Aorta (tissue), 5 donors: Measurements from ENCODE around the gene ARHGEF10L. TPM values are rescaled to one million over a fixed set of nuclear protein-coding genes. Genes with fewer than 3 reads are reported as not detected.

ENCODE experiments used
- ATAC-seq: fragments of 200-7000 bp; cut with Tn5 transposase; one replicate; pipeline ENCODE4 v1.9.1; 2022; ENCODE audit warnings: moderate library complexity; ENCODE audit not compliant: low FRiP score
- DNase-seq, 2 donors: peaks; one replicate each; pipeline ENCODE4 v3.0.0-alpha.2; 2020
- H3K27ac ChIP-seq, 2 donors: one replicate each; pipeline ENCODE4 v1.5.1; 2013; ENCODE audit warnings: low read length in 2 of 2, mild to moderate bottlenecking in 2 of 2, moderate library complexity in 2 of 2, control low read depth in 1 of 2, inconsistent platforms in 1 of 2, low read depth in 1 of 2
- H3K27me3 ChIP-seq, 2 donors: one replicate each; pipeline ENCODE4 v1.6.1; 2013; ENCODE audit warnings: control low read depth in 1 of 2, low read length in 1 of 2, mild to moderate bottlenecking in 1 of 2, moderate library complexity in 1 of 2; ENCODE audit not compliant: insufficient read depth in 2 of 2, control insufficient read depth in 1 of 2
- H3K36me3 ChIP-seq, 2 donors: one replicate each; pipeline ENCODE4 v1.6.1; 2013; ENCODE audit warnings: control low read depth in 1 of 2, low read length in 1 of 2, mild to moderate bottlenecking in 1 of 2; ENCODE audit not compliant: insufficient read depth in 2 of 2, control insufficient read depth in 1 of 2
- H3K4me1 ChIP-seq, 2 donors: one replicate each; pipeline ENCODE4 v1.6.1; 2013; ENCODE audit warnings: low read length in 2 of 2, control low read depth in 1 of 2, mild to moderate bottlenecking in 1 of 2, moderate library complexity in 1 of 2; ENCODE audit not compliant: insufficient read depth in 2 of 2, control insufficient read depth in 1 of 2
- H3K4me3 ChIP-seq, 2 donors: one replicate each; pipeline ENCODE4 v1.5.1; 2013; ENCODE audit warnings: low read length in 2 of 2, control low read depth in 1 of 2, mild to moderate bottlenecking in 1 of 2
- H3K9me3 ChIP-seq: one replicate; pipeline ENCODE4 v1.6.1; 2013; ENCODE audit warnings: mild to moderate bottlenecking, low read length; ENCODE audit not compliant: control insufficient read depth
- WGBS, 2 donors: extraction: QIAGEN DNeasy Blood & Tissue Kit; methylation state at CpG; one replicate each; pipeline ENCODE4 v1.1.7; 2013; 5-methylcytosine and 5-hydroxymethylcytosine counted together
- intact Hi-C, 2 donors: fragments of 100-400 bp; cut with DNase I; formaldehyde crosslinking; loops; one replicate each; pipeline versions ENCODE4 v1.14.2 to v1.15.0; 2022
- polyA plus RNA-seq, 2 donors: library from polyadenylated mRNA; stranded (reverse); fragments of 200-250 nt; gene quantifications; one replicate each; pipeline ENCODE4 v1.2.3, GENCODE V29; 2013
- total RNA-seq, 2 donors: library from RNA; stranded (reverse); fragmentation: NEBNext Ultra II Directional; extraction: Animal tissue kit (Norgen Biotek cat#: 25700); gene quantifications; one replicate each; pipeline ENCODE4 v1.2.1, GENCODE V29; 2021
- donor health status: healthy with polysubstance abuse.
- donor health status: Bipolar disorder and iron deficiency.
- donor health status: DM: no; HTN: no; CAD: no.
- donor health status: DM: no; HTN: no; CAD: no.
- donor health status: DM: yes; HTN: yes; CAD: no.

Gene ARHGEF10L
- total and polyA plus RNA-seq, 4 donors, result 24.0 to 190 (median 133) TPM

DNA sequence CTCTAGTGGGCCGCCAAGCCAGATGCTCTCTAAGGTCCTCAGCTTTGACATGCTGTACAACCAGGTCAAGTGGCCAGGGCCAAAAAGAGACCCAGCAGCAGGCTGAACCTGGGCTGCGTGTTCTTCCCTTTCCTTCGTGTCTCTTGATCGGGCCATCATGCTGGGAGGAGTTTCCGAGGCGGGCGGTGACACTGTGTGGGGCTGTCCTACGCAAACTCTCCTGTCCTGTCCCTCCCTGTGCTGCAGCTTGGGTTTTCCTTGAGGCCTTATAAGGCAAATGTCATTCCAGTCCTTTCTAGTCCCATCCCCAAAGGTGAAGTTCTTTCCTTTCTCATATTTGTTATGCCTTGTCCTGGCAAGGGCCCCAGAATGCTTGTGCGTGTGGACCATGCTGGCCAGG is 56.7 kb downstream of the ARHGEF10L start:
- Histone ChIP-seq H3K9me3 (no peaks in the 10 kb centered on the region), H3K27ac (peak overlapping the region in 1 of 2 donors; percentile 65), H3K4me1 (peaks cover 0 to 2% of the 10 kb centered on the region in 2 donors), H3K27me3 (no peaks in the 10 kb centered on the region), H3K4me3 (no peak overlapping the region), H3K36me3 (no peaks in the 10 kb centered on the region)
- intact Hi-C loops, result loop anchor here in 1 of 2 donors (10.0 kb wide), 1 partner anchor 631 kb away; no protein-coding TSS in a partner anchor
- no peak for DNase-seq
- 50 to 61% methylated on average over 8 to 9 of the region's 9 CpGs for WGBS, 2 donors
- no peak for ATAC-seq

DNA sequence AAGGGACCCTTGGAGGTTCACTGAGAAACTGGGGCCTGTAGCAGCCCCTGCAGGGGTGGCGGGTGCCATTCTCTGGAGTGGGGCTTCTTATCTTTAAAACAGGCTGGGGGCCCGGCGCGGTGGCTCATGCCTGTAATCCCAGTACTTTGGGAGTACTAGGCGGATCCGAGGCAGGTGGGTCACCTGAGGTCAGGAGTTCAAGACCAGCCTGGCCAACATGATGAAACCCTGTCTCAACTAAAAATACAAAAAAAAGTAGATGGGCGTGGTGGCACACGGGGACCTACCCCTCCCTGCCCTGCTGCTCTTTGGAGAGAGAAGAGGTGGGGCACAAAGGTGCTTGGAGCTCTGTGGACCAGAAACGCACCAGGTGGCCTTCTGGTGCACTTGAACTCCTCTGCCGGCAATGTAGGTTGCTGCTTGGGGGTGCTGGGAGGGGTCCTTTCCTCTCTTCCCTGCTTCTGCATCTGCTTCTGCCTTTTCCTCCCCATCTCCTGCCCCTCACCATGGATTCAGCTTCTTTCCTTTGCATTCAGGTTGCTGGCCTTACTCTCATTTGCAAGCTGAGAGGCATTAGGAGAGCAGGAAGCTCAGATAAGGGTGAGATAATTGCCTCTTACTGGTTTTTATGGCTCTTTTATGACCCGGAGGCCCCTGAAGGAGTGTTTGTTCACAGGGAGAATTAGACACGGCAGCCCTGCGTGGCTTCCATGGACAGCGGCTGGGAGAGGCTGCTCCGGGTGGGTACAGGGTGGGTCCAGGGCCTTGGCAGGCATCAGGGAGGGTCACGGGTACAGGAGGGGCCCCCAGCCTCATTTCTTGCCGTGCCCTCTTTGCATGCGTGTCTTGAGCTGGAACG is 57.4 kb downstream of the ARHGEF10L start:
- ATAC-seq (no peak), DNase-seq (no peak)
- no peaks in the 10 kb centered on the region for H3K36me3 ChIP-seq
- WGBS, 2 donors, result 55 to 60% methylated on average over 19 of the region's 19 CpGs
- no peaks in the 10 kb centered on the region for H3K27me3 ChIP-seq
- H3K27ac ChIP-seq, result peak overlapping the region in 1 of 2 donors; percentile 65
- H3K9me3 ChIP-seq, result no peaks in the 10 kb centered on the region
- peaks cover 0 to 2% of the 10 kb centered on the region in 2 donors for H3K4me1 ChIP-seq
- intact Hi-C loops, result loop anchor here in 1 of 2 donors (10.0 kb wide), 1 partner anchor 632 kb away; no protein-coding TSS in a partner anchor
- H3K4me3 ChIP-seq, result no peak overlapping the region

DNA sequence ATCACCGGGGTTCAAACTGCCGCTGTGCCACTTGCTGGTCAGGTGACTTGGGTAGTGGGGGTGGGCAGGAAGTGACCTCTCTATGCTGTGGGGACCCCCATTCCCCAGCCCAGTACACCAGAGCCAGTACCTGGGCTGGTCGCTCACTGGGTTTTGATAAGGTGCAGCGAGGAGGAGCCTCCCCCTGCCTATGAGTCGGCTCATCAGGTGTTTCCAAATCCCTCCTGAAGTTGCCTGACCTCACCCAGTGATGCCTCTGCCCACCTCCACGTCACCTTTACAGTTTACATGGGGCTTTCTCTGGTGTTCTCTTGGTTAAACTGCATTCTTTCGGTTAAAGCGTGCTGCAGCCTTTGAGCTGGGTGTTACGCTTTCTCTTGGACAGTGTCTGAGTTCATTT is 58.2 kb downstream of the ARHGEF10L start:
- intact Hi-C loops, result loop anchor here in 1 of 2 donors (10.0 kb wide), 1 partner anchor 633 kb away; no protein-coding TSS in a partner anchor
- Histone ChIP-seq H3K4me3 (no peak overlapping the region), H3K9me3 (no peaks in the 10 kb centered on the region), H3K4me1 (peaks cover 0 to 2% of the 10 kb centered on the region in 2 donors), H3K27ac (peak overlapping the region in 1 of 2 donors; percentile 35), H3K27me3 (no peaks in the 10 kb centered on the region), H3K36me3 (no peaks in the 10 kb centered on the region)
- 77 to 81% methylated on average over 9 of the region's 9 CpGs for WGBS, 2 donors
- DNase-seq (no peak), ATAC-seq (no peak)

DNA sequence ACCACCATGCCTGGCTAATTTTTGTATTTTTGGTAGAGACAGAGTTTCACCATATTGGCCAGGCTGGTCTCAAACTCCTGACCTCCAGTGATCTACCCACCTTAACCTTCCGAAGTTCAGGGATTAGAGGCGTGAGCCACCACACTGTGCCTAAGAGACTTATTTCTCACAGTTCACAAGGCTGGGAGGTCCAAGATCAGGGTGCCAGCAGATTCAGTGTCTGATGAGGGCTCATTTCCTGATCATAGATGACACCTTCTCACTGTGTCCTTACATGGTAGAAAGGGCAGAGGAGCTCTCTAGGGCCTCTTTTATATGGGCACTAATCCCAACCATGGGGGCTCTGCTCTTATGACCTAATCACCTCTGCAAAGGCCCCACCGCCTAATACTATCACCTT is 58.8 kb downstream of the ARHGEF10L start:
- no peaks in the 10 kb centered on the region for H3K27me3 ChIP-seq
- no peaks in the 10 kb centered on the region for H3K36me3 ChIP-seq
- WGBS, 2 donors, result 91 to 95% methylated on average over 3 of the region's 3 CpGs
- H3K4me3 ChIP-seq, result no peak overlapping the region
- intact Hi-C loops, result loop anchor here in 1 of 2 donors (10.0 kb wide), 1 partner anchor 633 kb away; no protein-coding TSS in a partner anchor
- H3K9me3 ChIP-seq, result no peaks in the 10 kb centered on the region
- peaks cover 0 to 2% of the 10 kb centered on the region in 2 donors for H3K4me1 ChIP-seq
- ATAC-seq (no peak), DNase-seq (no peak)
- H3K27ac ChIP-seq, result no peak overlapping the region

DNA sequence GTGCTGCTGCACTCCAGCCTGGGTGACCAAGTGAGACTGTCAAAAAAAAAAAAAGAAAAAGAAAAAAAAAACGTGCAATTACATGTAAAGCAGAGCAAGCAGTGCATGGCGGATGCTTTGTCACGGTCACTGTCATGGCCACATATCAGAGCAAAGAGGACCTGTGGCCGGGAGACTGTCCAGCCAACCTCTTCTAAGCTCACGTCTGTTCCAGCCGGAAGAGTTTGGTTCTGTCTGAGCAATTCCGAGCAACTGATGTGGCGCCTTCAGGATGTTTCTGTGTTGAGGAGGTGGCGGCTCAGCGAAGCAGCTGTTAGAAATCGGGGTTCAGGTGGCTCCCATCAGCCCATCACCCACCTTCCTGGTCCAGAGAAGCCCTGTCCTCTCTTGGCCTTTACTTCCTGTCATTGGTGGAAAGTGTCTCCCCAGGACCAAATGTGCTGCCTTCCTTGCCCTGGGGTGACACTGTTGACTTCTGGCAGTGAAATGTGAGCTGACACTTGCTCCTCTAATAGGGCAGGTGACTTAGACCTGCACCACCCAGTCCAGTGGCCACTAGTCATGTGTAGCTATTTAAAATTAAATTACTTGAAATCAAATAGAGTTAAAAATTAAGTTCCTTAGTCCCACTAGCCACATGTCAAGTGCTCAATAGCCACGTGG is 59.9 kb downstream of the ARHGEF10L start:
- Histone ChIP-seq H3K4me3 (no peak overlapping the region), H3K27ac (peak overlapping the region in 1 of 2 donors; percentile 60), H3K27me3 (no peaks in the 10 kb centered on the region), H3K9me3 (no peaks in the 10 kb centered on the region), H3K36me3 (no peaks in the 10 kb centered on the region), H3K4me1 (no peaks in the 10 kb centered on the region)
- ATAC-seq (no peak), DNase-seq (no peak)
- 72 to 73% methylated on average over 12 of the region's 12 CpGs for WGBS, 2 donors
- intact Hi-C loops, result loop anchor here in 1 of 2 donors (10.0 kb wide), 1 partner anchor 635 kb away; no protein-coding TSS in a partner anchor

DNA sequence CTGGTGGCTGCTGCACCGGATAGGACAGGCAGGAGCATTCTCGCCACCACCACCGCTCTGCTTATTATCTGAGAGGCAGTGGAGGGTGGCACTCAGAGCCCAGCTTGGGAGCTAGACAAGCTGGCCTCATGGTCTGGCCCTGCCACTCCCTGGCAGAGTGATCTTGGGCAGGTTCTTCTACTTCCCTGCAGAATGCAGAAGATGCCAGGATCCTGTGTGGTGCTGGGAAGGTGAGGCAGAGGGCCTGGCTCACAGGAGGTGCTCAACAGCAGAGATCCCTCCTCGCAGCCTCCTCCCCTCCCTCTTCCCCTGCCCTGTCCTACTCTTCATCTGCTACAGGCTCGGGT is 60.4 kb downstream of the ARHGEF10L start:
- DNase-seq, result no peak
- no peak for ATAC-seq
- intact Hi-C loops, result loop anchor here in 1 of 2 donors (10.0 kb wide), 1 partner anchor 635 kb away; no protein-coding TSS in a partner anchor
- Histone ChIP-seq H3K36me3 (no peaks in the 10 kb centered on the region), H3K27ac (peak overlapping the region in 1 of 2 donors; percentile 60), H3K27me3 (no peaks in the 10 kb centered on the region), H3K4me3 (no peak overlapping the region), H3K9me3 (no peaks in the 10 kb centered on the region), H3K4me1 (no peaks in the 10 kb centered on the region)
- WGBS, 2 donors, result 12 to 19% methylated on average over 5 of the region's 5 CpGs

DNA sequence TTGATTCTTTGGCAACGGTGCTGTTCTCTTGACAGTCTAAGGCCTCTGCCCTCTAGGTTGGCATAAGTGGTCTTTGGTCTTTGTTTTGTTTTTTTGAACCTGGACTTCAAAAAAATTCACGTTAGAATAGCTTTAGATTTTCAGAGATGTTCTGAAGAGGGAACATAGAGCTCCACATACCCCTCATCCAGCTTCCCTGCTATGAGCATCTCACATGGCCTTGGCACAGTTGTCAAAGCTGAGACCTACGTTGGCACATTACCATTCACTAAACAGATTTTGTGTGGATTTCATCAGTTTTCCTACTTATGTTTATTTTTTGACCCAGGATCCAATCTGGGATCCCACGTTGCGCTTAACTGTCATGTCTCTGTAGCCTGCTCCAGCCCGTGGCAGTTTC is 60.8 kb downstream of the ARHGEF10L start:
- intact Hi-C loops, result no loop called here
- no peaks in the 10 kb centered on the region for H3K27me3 ChIP-seq
- no peaks in the 10 kb centered on the region for H3K4me1 ChIP-seq
- H3K9me3 ChIP-seq, result no peaks in the 10 kb centered on the region
- no peaks in the 10 kb centered on the region for H3K36me3 ChIP-seq
- peak overlapping the region in 1 of 2 donors; percentile 60 for H3K27ac ChIP-seq
- 41% methylated on average over 6 of the region's 6 CpGs for WGBS, 2 donors
- ATAC-seq (no peak), DNase-seq (no peak)
- H3K4me3 ChIP-seq, result no peak overlapping the region

DNA sequence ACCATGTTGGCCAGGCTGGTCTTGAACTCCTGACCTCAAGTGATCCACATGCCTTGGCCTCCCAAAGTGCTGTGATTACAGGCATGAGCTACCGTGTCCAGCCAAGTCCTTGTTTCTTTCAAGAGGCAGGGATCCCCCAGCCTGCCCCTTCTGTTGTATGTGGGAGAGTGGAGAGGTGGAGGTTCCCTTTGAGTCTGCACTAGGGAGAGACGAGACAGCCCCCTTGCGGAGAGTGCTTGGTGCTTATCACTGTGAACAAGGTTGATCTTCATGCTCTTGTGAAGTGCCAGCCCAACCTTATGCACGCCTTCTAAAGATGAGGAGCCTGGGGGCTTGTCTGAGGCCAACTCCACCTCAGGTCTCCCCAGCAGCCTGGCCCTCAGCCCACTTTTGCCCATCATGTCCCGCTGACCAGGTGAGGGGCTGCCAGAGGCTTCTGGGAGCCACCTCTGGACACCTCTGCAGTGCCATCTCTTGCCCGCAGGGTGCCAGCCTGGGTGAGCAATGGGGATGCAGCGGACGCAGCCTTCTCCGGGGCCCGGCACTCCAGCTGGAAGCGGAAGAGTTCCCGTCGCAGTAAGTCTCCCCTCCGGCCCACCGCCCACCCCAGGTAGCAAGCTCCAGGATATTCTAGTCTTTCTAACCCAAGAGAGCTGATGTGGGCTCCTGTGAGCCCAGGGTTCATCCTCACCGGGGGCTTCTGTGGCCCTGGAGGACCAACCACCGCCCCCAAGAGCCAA is 62.3 kb downstream of the ARHGEF10L start:
- Histone ChIP-seq H3K9me3 (no peaks in the 10 kb centered on the region), H3K36me3 (no peaks in the 10 kb centered on the region), H3K27me3 (no peaks in the 10 kb centered on the region), H3K4me3 (no peak overlapping the region), H3K27ac (peak overlapping the region in 1 of 2 donors; percentile 62), H3K4me1 (no peaks in the 10 kb centered on the region)
- DNase-seq (no peak), ATAC-seq (no peak)
- intact Hi-C loops, result no loop called here
- 88 to 92% methylated on average over 17 of the region's 17 CpGs for WGBS, 2 donors
